Heart right ventricle (tissue), 16 donors: Measurements from ENCODE around the gene SLC6A9. TPM values are rescaled to one million over a fixed set of nuclear protein-coding genes. Genes with fewer than 3 reads are reported as not detected.
A peak's percentile ranks its signal among the peaks of the same experiment; 100 is the strongest.

Experiments
- ATAC-seq, 8 donors: fragments of 200-7000 bp; cut with Tn5 transposase; one replicate each; pipeline ENCODE4 v1.9.1; 2020; ENCODE audit warnings: mild to moderate bottlenecking in 8 of 8, moderate library complexity in 8 of 8, moderate number of reproducible peaks in 1 of 8
- DNase-seq, 2 donors: peaks; one replicate each; pipeline ENCODE4 v3.0.0-alpha.2; 2020
- H3K27ac ChIP-seq, 10 donors: fragments of 200-600 bp; sonication (generic) in 2 of 10; one replicate each; pipeline versions ENCODE4 v1.5.0 to v1.8.0; 2020 to 2022; ENCODE audit warnings: mild to moderate bottlenecking in 3 of 10
- H3K27me3 ChIP-seq, 7 donors: fragments of 200-600 bp; one replicate each; pipeline ENCODE4 v1.8.0; 2021 to 2022; ENCODE audit warnings: mild to moderate bottlenecking in 2 of 7
- H3K36me3 ChIP-seq, 9 donors: fragments of 200-600 bp; sonication (generic) in 1 of 9; one replicate each; pipeline versions ENCODE4 v1.5.0 to v1.8.0; 2020 to 2022; ENCODE audit warnings: mild to moderate bottlenecking in 2 of 9
- H3K4me1 ChIP-seq, 9 donors: fragments of 200-600 bp; sonication (generic) in 1 of 9; one replicate each; pipeline versions ENCODE4 v1.5.0 to v1.8.0; 2020 to 2022; ENCODE audit warnings: mild to moderate bottlenecking in 4 of 9
- H3K4me3 ChIP-seq, 10 donors: fragments of 200-600 bp; sonication (generic) in 2 of 10; one replicate each; pipeline versions ENCODE4 v1.5.0 to v1.8.0; 2020 to 2022; ENCODE audit warnings: mild to moderate bottlenecking in 7 of 10, moderate library complexity in 2 of 10
- H3K9me3 ChIP-seq, 11 donors: fragments of 200-600 bp in 10 of 11; sonication (generic) in 2 of 11; one replicate each; pipeline versions ENCODE4 v1.5.0 to v1.8.0; 2013 to 2022; ENCODE audit warnings: mild to moderate bottlenecking in 2 of 11, control low read depth in 1 of 11, moderate library complexity in 1 of 11
- WGBS, 2 donors: extraction: QIAGEN DNeasy Blood & Tissue Kit; methylation state at CpG; one replicate each; pipeline ENCODE4 v1.1.7; 2013; ENCODE audit warnings: inconsistent platforms in 1 of 2; 5-methylcytosine and 5-hydroxymethylcytosine counted together
- intact Hi-C, 10 donors: fragments of 100-400 bp; cut with DNase I; formaldehyde crosslinking; loops; one replicate each; pipeline versions ENCODE4 v1.11.1 to v1.14.2; 2022
- polyA plus RNA-seq, 2 donors: library from polyadenylated mRNA; stranded (reverse); fragments of 200-250 nt; gene quantifications; one replicate each; pipeline ENCODE4 v1.2.3, GENCODE V29; 2013
- total RNA-seq, 10 donors: library from RNA; stranded (reverse); fragmentation: NEBNext Ultra II Directional in 3 of 10; extraction: Animal tissue kit (Norgen Biotek cat#: 25700) in 3 of 10; gene quantifications; one replicate each; pipeline versions ENCODE4 v1.2.1 to v1.2.4, GENCODE V29; 2021 to 2023
- TF ChIP-seq, protein P1 (sequence below), 9 donors: fragments of 200-600 bp; sonication (generic) in 2 of 9; IDR thresholded peaks; one replicate each; pipeline versions ENCODE4 v1.5.0 to v1.8.0; 2021 to 2022; ENCODE audit warnings: antibody characterized with exemption in 9 of 9, mild to moderate bottlenecking in 5 of 9, moderate library complexity in 1 of 9
- donor health status: Arrhythmogenic right ventricular cardiomyopathy.
- donor health status: ischemic (EF 13 %, LVEDD 7.1; RV severe dilation, severe dysfunction).
- donor health status: healthy with polysubstance abuse.
- donor health status: DM: no; HTN: yes; CAD: no.
- donor health status: DM: no; HTN: no; CAD: no.
- donor health status: ischemic (EF 25% LVEDD 6.9; RV normal size, moderate dysfunction).
- donor health status: ischemic (EF 25% LVEDD 5.7; RV mildly dilated, moderate dysfunction).
- donor health status: healthy.
- donor health status: DM: yes; HTN: yes; CAD: no.
- donor health status: Ischemic cardiomyopathy.
- donor health status: ischemic (EF 35%, LVEDD 5.7; RV mildly dilated, moderate dysfunction).
- donor health status: nonischemic (EF 11% LVEDD 7.7; RV severe dilation, severe dysfunction).
- donor health status: DM: yes; HTN: yes; CAD: no.
- donor health status: PGD.
- donor health status: ischemic (EF 29% LVEDD 5.4; RV normal size, mild dysfunction).
- donor health status: nonischemic (EF 23%, LVEDD 6.1; RV moderate dilation, normal function).

The SLC6A9 gene
- total and polyA plus RNA-seq, 12 donors, result 0.32 to 1.7 (median 0.96) TPM

DNA sequence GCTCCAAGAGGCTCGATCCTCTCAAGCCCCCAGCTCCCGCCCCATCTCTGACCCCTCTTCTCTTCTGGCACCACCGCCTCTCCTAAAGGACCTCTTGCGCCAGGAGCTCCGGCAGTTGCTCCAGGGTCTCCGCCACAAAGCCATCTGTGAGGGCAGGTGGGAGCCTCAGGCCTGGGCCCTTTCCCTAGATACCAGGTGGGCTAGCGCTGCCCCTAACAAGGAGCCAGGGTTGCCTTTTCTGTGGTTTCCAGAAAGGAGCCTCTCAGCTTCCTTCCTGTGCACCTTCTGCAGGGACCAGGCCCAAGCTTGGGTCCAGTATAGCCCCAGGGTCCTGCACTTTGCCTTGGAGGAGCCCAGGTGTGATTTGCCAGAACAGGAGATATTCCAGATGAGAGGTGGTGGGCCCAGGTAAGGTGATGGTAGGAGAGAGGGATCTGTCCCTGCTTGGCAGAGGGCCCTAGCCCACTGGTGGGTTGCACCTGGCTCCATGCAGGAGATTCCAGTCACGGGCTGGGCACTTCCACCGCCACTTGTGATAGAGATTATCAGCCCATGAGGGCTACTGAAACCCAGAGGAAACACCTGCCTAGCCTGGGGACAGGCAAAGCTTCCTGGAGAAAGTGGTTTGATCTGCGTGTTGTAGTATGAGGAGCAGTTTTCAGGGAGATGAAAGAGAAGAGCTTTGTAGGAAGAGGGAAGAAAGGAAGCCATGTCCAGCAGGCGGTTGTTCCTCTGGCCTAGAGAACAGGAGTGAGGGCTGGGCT lies 38.8 kb downstream of the SLC6A9 start:
- H3K36me3 ChIP-seq, result no peaks in the 10 kb centered on the region
- TF ChIP-seq, protein P1, sequence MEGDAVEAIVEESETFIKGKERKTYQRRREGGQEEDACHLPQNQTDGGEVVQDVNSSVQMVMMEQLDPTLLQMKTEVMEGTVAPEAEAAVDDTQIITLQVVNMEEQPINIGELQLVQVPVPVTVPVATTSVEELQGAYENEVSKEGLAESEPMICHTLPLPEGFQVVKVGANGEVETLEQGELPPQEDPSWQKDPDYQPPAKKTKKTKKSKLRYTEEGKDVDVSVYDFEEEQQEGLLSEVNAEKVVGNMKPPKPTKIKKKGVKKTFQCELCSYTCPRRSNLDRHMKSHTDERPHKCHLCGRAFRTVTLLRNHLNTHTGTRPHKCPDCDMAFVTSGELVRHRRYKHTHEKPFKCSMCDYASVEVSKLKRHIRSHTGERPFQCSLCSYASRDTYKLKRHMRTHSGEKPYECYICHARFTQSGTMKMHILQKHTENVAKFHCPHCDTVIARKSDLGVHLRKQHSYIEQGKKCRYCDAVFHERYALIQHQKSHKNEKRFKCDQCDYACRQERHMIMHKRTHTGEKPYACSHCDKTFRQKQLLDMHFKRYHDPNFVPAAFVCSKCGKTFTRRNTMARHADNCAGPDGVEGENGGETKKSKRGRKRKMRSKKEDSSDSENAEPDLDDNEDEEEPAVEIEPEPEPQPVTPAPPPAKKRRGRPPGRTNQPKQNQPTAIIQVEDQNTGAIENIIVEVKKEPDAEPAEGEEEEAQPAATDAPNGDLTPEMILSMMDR (IDR thresholded peaks at IDR 0.05), result no peak
- DNase-seq (no peak), ATAC-seq (peak in 1 of 8 donors; percentile 3)
- H3K9me3 ChIP-seq, result no peaks in the 10 kb centered on the region
- WGBS, 2 donors, result 51 to 53% methylated on average over 11 of the region's 11 CpGs
- H3K4me3 ChIP-seq, result peak overlapping the region in 8 of 10 donors; percentile 53 to 82 (median 72)
- intact Hi-C loops, result loop anchor here in 1 of 10 donors (10.0 kb wide), 1 partner anchor 222 kb away; the partner anchor contains the start of gene DMAP1
- no peaks in the 10 kb centered on the region for H3K27me3 ChIP-seq
- peak overlapping the region in 2 of 10 donors; percentile 72 to 82 for H3K27ac ChIP-seq
- peaks cover 5 to 27% (median 13%) of the 10 kb centered on the region in 9 donors for H3K4me1 ChIP-seq

DNA sequence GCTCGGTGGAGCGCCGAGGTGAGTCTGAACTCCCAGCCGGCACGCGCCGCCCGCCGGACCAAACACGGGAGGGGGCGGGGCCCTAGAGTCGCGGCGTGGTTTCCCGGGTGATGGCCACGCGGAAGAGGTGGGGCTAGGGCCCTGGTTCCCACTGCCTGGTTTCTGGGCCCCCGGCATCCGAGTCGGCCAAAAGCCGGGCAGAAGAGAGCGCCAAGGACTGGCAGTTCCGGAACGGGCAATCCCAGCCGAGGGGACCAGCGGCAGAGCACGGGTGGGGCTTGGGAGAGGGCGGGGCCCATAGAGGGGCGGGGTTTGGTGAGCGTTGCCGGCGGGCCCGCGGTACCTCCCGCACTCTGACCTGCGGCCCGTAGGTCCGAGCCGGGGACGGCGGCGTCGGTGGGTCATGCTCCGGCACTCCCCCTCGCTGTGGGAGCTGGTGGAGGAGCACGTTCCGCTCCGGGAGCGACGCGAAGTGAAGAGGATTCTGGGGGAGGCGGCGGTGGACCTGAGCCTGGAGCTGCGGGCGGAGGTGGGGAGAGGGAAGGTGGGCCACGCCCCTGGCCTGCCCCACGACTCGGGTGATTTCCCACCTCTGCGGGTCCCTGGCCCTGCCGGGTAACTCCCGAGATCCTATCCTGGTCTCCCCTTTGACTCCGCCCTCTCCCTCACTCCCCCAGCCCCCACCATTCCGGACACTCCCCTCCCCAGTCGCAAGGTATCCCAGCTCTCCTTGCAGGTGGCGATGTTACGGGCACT lies 39.6 kb downstream of the SLC6A9 start, which contains the start of gene CCDC24:
CCDC24 (plus strand) TSS at position 124 of the 756 bp plus-strand sequence; CDS start at position 404, 280 bp downstream.
- Histone ChIP-seq H3K4me1 (peaks cover 5 to 23% (median 11%) of the 10 kb centered on the region in 9 donors), H3K27ac (peak within 1 kb of the TSS in 7 of 10 donors; percentile 7 to 82 (median 62)), H3K27me3 (no peaks in the 10 kb centered on the region), H3K4me3 (peak within 1 kb of the TSS; percentile 45 to 82 (median 71)), H3K9me3 (no peaks in the 10 kb centered on the region), H3K36me3 (peaks cover 0 to 4% (median 0%) of the 10 kb centered on the region in 9 donors)
- 0 to 1% methylated on average over 63 to 66 of the region's 66 CpGs for WGBS, 2 donors
- ATAC-seq (peak; percentile 86 to 94 (median 90)), DNase-seq (peak; percentile 81)
- TF ChIP-seq, protein P1 (IDR thresholded peaks at IDR 0.05), result peak in 5 of 9 donors; percentile 0 to 41 (median 15)
- intact Hi-C loops, result loop anchor here in 1 of 10 donors (10.0 kb wide), 1 partner anchor 223 kb away; the partner anchor contains the start of gene DMAP1

DNA sequence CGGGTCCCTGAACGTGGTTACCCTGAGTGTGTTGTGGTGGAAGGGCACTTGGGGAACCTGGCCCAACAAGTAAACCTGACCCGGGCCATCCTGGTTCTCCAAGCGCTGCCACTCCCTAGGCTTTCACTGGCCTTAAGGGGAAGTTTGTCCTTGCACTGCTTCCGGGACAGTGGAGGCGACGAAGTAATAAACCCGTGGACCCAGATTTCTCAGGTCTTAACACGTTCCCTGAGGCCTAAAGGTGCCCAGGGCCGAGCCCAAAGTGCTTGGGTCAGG lies 40.1 kb downstream of the SLC6A9 start:
- Histone ChIP-seq H3K27me3 (no peaks in the 10 kb centered on the region), H3K4me3 (peak overlapping the region; percentile 45 to 82 (median 71)), H3K27ac (peak overlapping the region in 7 of 10 donors; percentile 7 to 82 (median 62)), H3K4me1 (peaks cover 5 to 18% (median 10%) of the 10 kb centered on the region in 9 donors), H3K36me3 (peaks cover 0 to 8% (median 0%) of the 10 kb centered on the region in 9 donors), H3K9me3 (no peaks in the 10 kb centered on the region)
- DNase-seq (no peak), ATAC-seq (peak in 3 of 8 donors; percentile 36 to 58 (median 52))
- WGBS, 2 donors, result 0 to 2% methylated on average over 10 of the region's 10 CpGs
- TF ChIP-seq, protein P1 (IDR thresholded peaks at IDR 0.05), result no peak
- intact Hi-C loops, result loop anchor here in 1 of 10 donors (10.0 kb wide), 1 partner anchor 224 kb away; the partner anchor contains the start of gene DMAP1
